Measurements from ENCODE around the gene USP16. TPM values are rescaled to one million over a fixed set of nuclear protein-coding genes. Genes with fewer than 3 reads are reported as not detected.
A peak's percentile ranks its signal among the peaks of the same experiment; 100 is the strongest.
"Not testable (repeated sequence)": the region's sequence is repeated elsewhere in the genome, so short reads cannot be mapped to it uniquely, and the experiment has no call there.

Gene USP16
- total RNA-seq, 2 donors from 2014 or later: 27.1 to 35.6 TPM

DNA sequence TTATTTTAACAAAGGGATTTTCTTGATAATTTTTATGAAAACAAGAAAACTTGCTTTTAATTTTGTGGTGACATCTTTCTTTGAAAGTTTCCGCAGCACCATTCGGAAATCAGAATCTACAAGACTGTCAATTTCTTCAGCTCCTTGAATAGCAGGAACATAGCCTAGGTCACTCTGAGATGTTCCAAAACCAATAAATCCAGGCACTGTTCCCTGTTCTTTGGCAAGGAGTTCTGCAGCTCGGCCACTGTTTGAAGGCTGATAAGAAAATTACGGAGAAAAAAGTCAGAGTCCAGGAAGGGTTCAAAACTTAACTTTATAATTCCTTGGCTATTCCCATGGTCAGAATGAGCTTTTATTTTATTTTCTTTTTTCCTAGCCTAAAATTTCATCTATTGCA, 37.8 kb upstream of the USP16 start:
- H3K27ac ChIP-seq: no peak overlapping the region
- no peaks in the 10 kb centered on the region for H3K4me1 ChIP-seq (replicated peaks)
- H3K27me3 ChIP-seq (replicated peaks; ENCODE audit: insufficient read depth): no peaks in the 10 kb centered on the region
- WGBS: 51% methylated on average over 4 of the region's 4 CpGs
- no peak overlapping the region for H3K4me3 ChIP-seq
- no peaks in the 10 kb centered on the region for H3K36me3 ChIP-seq
- DNase-seq (ENCODE audit: low spot score): no peak
- H3K9me3 ChIP-seq: no peaks in the 10 kb centered on the region
- intact Hi-C loops (cut with DNase I): no loop called here
- no peak for TF ChIP-seq POLR2AphosphoS5 (IDR thresholded peaks at IDR 0.05)
- TF ChIP-seq, protein P1, sequence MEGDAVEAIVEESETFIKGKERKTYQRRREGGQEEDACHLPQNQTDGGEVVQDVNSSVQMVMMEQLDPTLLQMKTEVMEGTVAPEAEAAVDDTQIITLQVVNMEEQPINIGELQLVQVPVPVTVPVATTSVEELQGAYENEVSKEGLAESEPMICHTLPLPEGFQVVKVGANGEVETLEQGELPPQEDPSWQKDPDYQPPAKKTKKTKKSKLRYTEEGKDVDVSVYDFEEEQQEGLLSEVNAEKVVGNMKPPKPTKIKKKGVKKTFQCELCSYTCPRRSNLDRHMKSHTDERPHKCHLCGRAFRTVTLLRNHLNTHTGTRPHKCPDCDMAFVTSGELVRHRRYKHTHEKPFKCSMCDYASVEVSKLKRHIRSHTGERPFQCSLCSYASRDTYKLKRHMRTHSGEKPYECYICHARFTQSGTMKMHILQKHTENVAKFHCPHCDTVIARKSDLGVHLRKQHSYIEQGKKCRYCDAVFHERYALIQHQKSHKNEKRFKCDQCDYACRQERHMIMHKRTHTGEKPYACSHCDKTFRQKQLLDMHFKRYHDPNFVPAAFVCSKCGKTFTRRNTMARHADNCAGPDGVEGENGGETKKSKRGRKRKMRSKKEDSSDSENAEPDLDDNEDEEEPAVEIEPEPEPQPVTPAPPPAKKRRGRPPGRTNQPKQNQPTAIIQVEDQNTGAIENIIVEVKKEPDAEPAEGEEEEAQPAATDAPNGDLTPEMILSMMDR (IDR thresholded peaks at IDR 0.05): no peak
- no peak for TF ChIP-seq POLR2A (IDR thresholded peaks at IDR 0.05)

DNA sequence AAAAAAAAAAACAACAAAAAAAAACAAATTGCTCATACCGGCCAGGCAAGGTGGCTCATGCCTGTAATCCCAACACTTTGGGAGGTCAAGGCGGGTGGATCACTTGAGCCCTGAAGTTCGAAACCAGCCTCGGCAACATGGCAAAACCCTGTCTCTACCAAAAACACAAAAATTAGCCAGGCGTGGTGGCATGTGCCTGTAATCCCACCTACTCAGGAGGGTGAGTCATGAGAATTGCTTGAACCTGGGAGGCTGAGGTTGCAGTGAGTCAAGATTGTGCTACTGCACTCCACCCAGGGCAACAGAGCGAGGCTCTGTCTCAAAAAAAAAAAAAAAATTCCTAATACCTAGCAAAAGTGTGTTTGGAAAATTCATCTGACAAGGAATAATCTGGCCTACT, 36.3 kb upstream of the USP16 start:
- H3K27me3 ChIP-seq (replicated peaks; ENCODE audit: insufficient read depth); H3K4me1 ChIP-seq (replicated peaks); DNase-seq (ENCODE audit: low spot score); H3K4me3 ChIP-seq; H3K27ac ChIP-seq; intact Hi-C loops (cut with DNase I); H3K36me3 ChIP-seq; H3K9me3 ChIP-seq: not testable (repeated sequence)
- WGBS: 97% methylated on average over 6 of the region's 6 CpGs

DNA sequence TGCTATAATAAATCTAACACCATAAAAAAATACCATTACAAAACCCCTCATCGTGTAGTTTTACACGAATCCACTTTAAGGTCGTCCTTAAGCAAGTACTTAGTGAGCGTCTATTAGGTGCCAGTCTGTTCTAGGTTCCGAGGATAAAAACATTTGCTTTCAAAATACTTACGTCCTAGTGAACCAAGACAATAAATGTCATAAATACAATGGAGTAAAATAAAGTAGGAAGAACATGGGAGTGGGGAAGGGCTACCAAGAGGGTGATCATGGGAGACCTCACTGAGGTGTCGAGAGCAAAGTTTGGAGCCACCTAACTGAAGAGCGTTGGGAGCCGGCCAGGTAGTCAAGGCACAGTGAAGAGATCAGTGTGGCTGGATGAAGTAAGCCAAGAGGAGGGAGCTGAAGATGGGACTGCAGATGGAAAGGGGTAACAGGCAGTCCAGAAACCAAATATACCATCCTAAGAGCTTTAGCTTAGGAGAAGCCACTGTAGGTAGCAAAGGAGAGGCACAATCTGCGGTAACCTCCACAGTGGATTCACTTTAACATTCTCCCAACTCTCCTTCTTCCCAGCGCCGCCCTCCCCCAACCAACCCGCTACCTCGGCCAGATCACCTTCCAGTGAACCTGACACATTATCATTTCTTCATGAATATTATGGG, 32.5 kb upstream of the USP16 start:
- Histone ChIP-seq H3K4me1 (replicated peaks) (no peaks in the 10 kb centered on the region), H3K27me3 (replicated peaks; ENCODE audit: insufficient read depth) (no peaks in the 10 kb centered on the region), H3K36me3 (no peaks in the 10 kb centered on the region), H3K4me3 (peak overlapping the region; percentile 56 to 75), H3K27ac (peak overlapping the region; percentile 75 to 89), H3K9me3 (no peaks in the 10 kb centered on the region)
- peak; percentile 10 for DNase-seq (ENCODE audit: low spot score)
- no peak for TF ChIP-seq POLR2A (IDR thresholded peaks at IDR 0.05)
- TF ChIP-seq, protein P1 (IDR thresholded peaks at IDR 0.05): no peak
- TF ChIP-seq POLR2AphosphoS5 (IDR thresholded peaks at IDR 0.05): no peak
- 3% methylated on average over 14 of the region's 14 CpGs for WGBS
- intact Hi-C loops (cut with DNase I): loop anchor here (2.0 kb wide), 1 partner anchor 33 kb away; the partner anchor contains the start of gene USP16

DNA sequence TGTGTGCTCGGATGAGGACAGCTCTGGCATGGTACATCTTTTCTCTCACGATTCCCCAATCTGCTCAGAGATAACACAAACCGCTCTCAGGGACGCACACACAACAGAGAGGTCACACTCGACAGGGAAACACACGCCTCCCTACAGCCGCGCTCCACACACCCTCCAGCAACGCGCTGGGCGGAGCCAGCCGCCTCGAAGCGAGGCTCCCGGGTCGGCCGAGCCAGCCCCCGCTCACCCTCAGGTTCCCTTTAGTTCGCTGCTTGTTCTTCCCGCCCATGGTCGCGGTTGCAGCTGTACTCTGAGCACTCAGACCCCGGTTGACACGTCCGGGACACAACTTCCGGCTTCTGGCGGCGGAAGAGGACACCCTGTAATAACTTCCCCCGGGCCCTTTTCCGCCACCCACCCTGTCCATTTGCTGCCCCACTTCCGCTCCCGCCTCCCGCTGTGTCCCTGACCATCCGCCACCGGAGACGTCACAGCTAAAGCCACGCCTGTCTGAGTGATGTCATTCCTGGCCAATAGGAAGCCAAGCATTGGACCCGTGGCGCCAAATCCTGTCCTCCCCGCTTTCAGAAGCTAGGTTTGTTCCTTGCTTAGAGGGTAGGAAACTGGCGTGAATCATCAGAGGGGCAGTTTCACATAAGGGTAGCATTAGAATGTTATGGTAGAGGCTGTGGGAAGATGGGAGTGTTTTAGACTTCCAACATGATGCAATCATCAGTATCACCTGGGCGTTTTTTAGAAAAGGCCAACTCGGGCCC, 31.8 kb upstream of the USP16 start, which contains the start of gene LTN1:
LTN1 (minus strand) TSS at position 352 of the 767 bp plus-strand sequence; CDS start at position 280, 72 bp downstream.
- Histone ChIP-seq H3K4me1 (replicated peaks) (no peaks in the 10 kb centered on the region), H3K4me3 (peak within 1 kb of the TSS; percentile 56 to 75), H3K27ac (peak within 1 kb of the TSS; percentile 75 to 89), H3K36me3 (no peaks in the 10 kb centered on the region), H3K27me3 (replicated peaks; ENCODE audit: insufficient read depth) (no peaks in the 10 kb centered on the region), H3K9me3 (no peaks in the 10 kb centered on the region)
- peak; percentile 99 for DNase-seq (ENCODE audit: low spot score)
- TF ChIP-seq POLR2AphosphoS5 (IDR thresholded peaks at IDR 0.05) (peak; percentile 95), POLR2A (IDR thresholded peaks at IDR 0.05) (peak; percentile 48)
- TF ChIP-seq, protein P1 (IDR thresholded peaks at IDR 0.05): peak in 2 of 4 experiments; percentile 25 to 36
- intact Hi-C loops (cut with DNase I): loop anchor here (2.0 kb wide), 1 partner anchor 32 kb away; the partner anchor contains the start of gene USP16
- under 1% methylated on average over 43 of the region's 43 CpGs for WGBS

DNA sequence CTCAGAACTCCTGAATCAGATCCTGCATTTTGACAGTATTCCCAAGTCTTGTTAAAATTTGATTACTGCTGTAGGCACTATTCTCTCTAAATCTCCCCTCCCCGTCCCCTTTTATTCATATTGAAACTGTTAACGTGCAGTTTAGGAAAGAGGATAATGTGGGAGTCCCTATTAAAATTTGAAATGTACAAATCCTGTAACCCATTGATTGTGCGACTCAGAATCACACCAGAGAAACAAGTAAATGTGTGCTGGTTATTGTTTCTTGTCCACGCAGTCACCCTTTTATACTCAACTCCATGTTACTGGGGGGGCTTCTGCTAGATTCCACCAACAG, 31.2 kb upstream of the USP16 start:
- intact Hi-C loops (cut with DNase I): loop anchor here (2.0 kb wide), 1 partner anchor 32 kb away; the partner anchor contains the start of gene USP16
- TF ChIP-seq POLR2A (IDR thresholded peaks at IDR 0.05) (no peak), POLR2AphosphoS5 (IDR thresholded peaks at IDR 0.05) (no peak)
- TF ChIP-seq, protein P1 (IDR thresholded peaks at IDR 0.05): no peak
- Histone ChIP-seq H3K9me3 (no peaks in the 10 kb centered on the region), H3K27me3 (replicated peaks; ENCODE audit: insufficient read depth) (no peaks in the 10 kb centered on the region), H3K4me3 (peak overlapping the region; percentile 56 to 75), H3K27ac (peak overlapping the region; percentile 75 to 89), H3K36me3 (no peaks in the 10 kb centered on the region), H3K4me1 (replicated peaks) (no peaks in the 10 kb centered on the region)
- WGBS: 42% methylated on average over 4 of the region's 4 CpGs
- no peak for DNase-seq (ENCODE audit: low spot score)

Measured in prostate gland (tissue), 2 donors.